GM19099 (cell line): ENCODE data around the gene INSYN2A.

ENCODE experiments used
- POLR2A ChIP-seq: IDR thresholded peaks from 3 replicates; pipeline ENCODE4 v1.6.1; 2011; ENCODE audit warnings: low read depth; ENCODE audit not compliant: insufficient read length; ENCODE audit errors: extremely low read depth

INSYN2A gene

GRCh38 chr10:127148933-127149220, 47.5 kb downstream of the INSYN2A start:
- TF ChIP-seq POLR2A = no peak

- TF ChIP-seq POLR2A = no peak
These were observed 48.1 kb downstream of the INSYN2A start for GRCh38 chr10:127148066-127148932.

GRCh38 chr10:127146661-127147060, 49.7 kb downstream of the INSYN2A start:
- no peak for TF ChIP-seq POLR2A
